ENCODE results near the gene PALM.

- TF ChIP-seq TAF1 (IDR thresholded peaks at IDR 0.05; ENCODE audit: low read depth), result no peak
- TF ChIP-seq EP300 (conservative IDR thresholded peaks at IDR 0.05; ENCODE audit: poor library complexity, severe bottlenecking), result no peak
- TF ChIP-seq CTCF (IDR thresholded peaks at IDR 0.05; ENCODE audit: poor library complexity, severe bottlenecking), result no peak
Observed at GRCh38 chr19:792306-792885, 83.7 kb downstream of the PALM start.
